SU-DHL-6 (cell line): ENCODE measurements around the gene DIAPH2.

Experiments
- H2AFZ ChIP-seq: fragments of 200-600 bp; sonication (generic); 2 replicates; pipeline ENCODE4 v1.6.1; 2014; ENCODE audit warnings: low read depth, mild to moderate bottlenecking, moderate library complexity, mixed read lengths, antibody characterized with exemption, low read length; ENCODE audit not compliant: severe bottlenecking
- H3F3A ChIP-seq: fragments of 200-600 bp; shearing (Covaris generic); 2 replicates; pipeline ENCODE4 v1.6.0; 2016; ENCODE audit warnings: antibody characterized with exemption, mild to moderate bottlenecking; ENCODE audit not compliant: insufficient read depth
- H3K27ac ChIP-seq: fragments of 200-600 bp; sonication (generic); 2 replicates; pipeline ENCODE4 v1.5.1; 2016; ENCODE audit warnings: low read depth, mild to moderate bottlenecking, low read length, moderate library complexity, mixed read lengths
- H3K27me3 ChIP-seq: fragments of 200-600 bp; sonication (generic), shearing (Covaris generic); 2 replicates; pipeline ENCODE4 v1.6.0; 2014; ENCODE audit warnings: mild to moderate bottlenecking, low read length
- H3K36me3 ChIP-seq: fragments of 200-600 bp; sonication (generic); 2 replicates; pipeline ENCODE4 v1.6.1; 2014; ENCODE audit warnings: mild to moderate bottlenecking, low read length, mixed read lengths
- H3K4me2 ChIP-seq: fragments of 300-600, 200-600 bp; shearing (Covaris generic), sonication (generic); 2 replicates; pipeline ENCODE4 v1.6.0; 2014; ENCODE audit warnings: low read length, low read depth, mild to moderate bottlenecking; ENCODE audit not compliant: poor library complexity, severe bottlenecking
- H3K4me3 ChIP-seq: fragments of 200-600 bp; sonication (generic); 2 replicates; pipeline ENCODE4 v1.5.1; 2014; ENCODE audit warnings: antibody characterized with exemption, low read length, mild to moderate bottlenecking, mixed read lengths; ENCODE audit not compliant: insufficient read depth, poor library complexity, severe bottlenecking
- H3K79me2 ChIP-seq: fragments of 200-600 bp; sonication (generic); 2 replicates; pipeline ENCODE4 v1.6.1; 2014; ENCODE audit warnings: mild to moderate bottlenecking, low read length, moderate library complexity; ENCODE audit not compliant: insufficient read depth
- H3K9ac ChIP-seq: fragments of 200-600 bp; sonication (generic); 2 replicates; pipeline ENCODE4 v1.7.0; 2014; ENCODE audit warnings: mild to moderate bottlenecking, low read length
- H3K9me2 ChIP-seq: fragments of 200-600 bp; sonication (generic); replicated peaks from 2 replicates; pipeline ENCODE4 v1.6.1; 2014; ENCODE audit warnings: low read length; ENCODE audit not compliant: insufficient read depth
- H3K9me3 ChIP-seq: fragments of 200-600 bp; sonication (generic); 2 replicates; pipeline ENCODE4 v1.6.1; 2014; ENCODE audit warnings: low read length, mixed read lengths; ENCODE audit not compliant: insufficient read depth
- H4K20me1 ChIP-seq: fragments of 200-600 bp; sonication (generic); 2 replicates; pipeline ENCODE4 v1.6.1; 2014; ENCODE audit warnings: low read depth, mild to moderate bottlenecking, antibody characterized with exemption, low read length, moderate library complexity, mixed read lengths
- EZH2phosphoT487 ChIP-seq: fragments of 200-600 bp; sonication (generic), shearing (Covaris generic); conservative IDR thresholded peaks from 2 replicates; pipeline ENCODE4 v1.6.1; 2018; ENCODE audit warnings: mild to moderate bottlenecking, antibody characterized with exemption, low read length, moderate library complexity, mixed read lengths
- TF ChIP-seq, protein P1 (sequence below): fragments of 200-600 bp; sonication (generic); IDR thresholded peaks from one replicate; pipeline ENCODE4 v1.5.1; 2017; ENCODE audit warnings: antibody characterized with exemption, mild to moderate bottlenecking, low read length, moderate library complexity; ENCODE audit not compliant: insufficient read depth, poor library complexity, severe bottlenecking

The DIAPH2 gene

DNA sequence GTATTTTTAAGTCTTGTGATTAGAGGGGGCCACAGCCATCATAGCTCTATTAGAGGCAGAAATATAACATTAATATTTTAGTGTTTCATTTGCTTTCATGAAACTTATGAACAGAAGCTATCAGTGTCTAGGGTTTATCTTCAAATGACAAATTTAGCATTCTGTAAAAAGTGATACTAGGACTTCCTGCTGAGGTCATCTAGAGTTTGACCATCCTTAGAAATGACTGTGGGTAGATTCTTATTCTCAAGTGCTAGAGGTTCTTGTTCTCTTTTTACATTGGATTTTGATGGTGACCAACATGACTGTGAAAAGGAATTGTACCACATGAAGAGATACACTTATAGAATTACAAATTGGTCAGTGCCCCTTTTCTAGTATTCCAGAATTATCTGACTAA is 767.6 kb downstream of the DIAPH2 start:
- Histone ChIP-seq H3K27ac (no peak overlapping the region), H3K9me2 (no peaks in the 10 kb centered on the region), H3K36me3 (no peaks in the 10 kb centered on the region), H4K20me1 (no peaks in the 10 kb centered on the region), H3K79me2 (no peaks in the 10 kb centered on the region), H3F3A (no peaks in the 10 kb centered on the region), H3K4me2 (no peak overlapping the region), H3K9ac (no peak overlapping the region), H2AFZ (no peak overlapping the region), H3K27me3 (no peaks in the 10 kb centered on the region), H3K9me3 (no peaks in the 10 kb centered on the region), H3K4me3 (no peak overlapping the region)
- no peak for TF ChIP-seq EZH2phosphoT487
- TF ChIP-seq, protein P1, sequence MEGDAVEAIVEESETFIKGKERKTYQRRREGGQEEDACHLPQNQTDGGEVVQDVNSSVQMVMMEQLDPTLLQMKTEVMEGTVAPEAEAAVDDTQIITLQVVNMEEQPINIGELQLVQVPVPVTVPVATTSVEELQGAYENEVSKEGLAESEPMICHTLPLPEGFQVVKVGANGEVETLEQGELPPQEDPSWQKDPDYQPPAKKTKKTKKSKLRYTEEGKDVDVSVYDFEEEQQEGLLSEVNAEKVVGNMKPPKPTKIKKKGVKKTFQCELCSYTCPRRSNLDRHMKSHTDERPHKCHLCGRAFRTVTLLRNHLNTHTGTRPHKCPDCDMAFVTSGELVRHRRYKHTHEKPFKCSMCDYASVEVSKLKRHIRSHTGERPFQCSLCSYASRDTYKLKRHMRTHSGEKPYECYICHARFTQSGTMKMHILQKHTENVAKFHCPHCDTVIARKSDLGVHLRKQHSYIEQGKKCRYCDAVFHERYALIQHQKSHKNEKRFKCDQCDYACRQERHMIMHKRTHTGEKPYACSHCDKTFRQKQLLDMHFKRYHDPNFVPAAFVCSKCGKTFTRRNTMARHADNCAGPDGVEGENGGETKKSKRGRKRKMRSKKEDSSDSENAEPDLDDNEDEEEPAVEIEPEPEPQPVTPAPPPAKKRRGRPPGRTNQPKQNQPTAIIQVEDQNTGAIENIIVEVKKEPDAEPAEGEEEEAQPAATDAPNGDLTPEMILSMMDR: no peak

DNA sequence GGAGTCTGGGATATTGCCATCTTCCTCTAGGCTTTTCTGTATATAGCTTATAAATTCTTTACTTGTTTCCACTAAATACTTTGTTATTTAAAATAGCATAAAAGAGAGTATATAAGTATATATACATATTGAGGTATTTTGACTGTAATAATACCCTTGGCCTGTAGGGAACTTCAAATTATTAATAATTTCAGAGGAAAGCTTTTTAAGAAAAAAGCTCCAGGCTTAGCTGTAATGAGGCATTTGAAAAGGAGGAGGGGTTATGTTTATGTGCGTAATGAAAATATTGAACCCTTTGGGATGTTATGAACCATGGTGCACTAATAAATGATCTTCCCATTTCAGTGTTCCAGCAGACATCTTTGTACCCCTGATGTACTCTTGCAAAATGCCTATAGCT is 777.1 kb downstream of the DIAPH2 start:
- Histone ChIP-seq H3K27me3 (no peaks in the 10 kb centered on the region), H2AFZ (no peak overlapping the region), H3K9ac (no peak overlapping the region), H3K36me3 (no peaks in the 10 kb centered on the region), H3K9me2 (no peaks in the 10 kb centered on the region), H4K20me1 (no peaks in the 10 kb centered on the region), H3K79me2 (no peaks in the 10 kb centered on the region), H3K4me3 (no peak overlapping the region), H3K27ac (no peak overlapping the region), H3K9me3 (no peaks in the 10 kb centered on the region), H3F3A (no peaks in the 10 kb centered on the region), H3K4me2 (no peak overlapping the region)
- TF ChIP-seq EZH2phosphoT487: no peak
- TF ChIP-seq, protein P1: no peak

DNA sequence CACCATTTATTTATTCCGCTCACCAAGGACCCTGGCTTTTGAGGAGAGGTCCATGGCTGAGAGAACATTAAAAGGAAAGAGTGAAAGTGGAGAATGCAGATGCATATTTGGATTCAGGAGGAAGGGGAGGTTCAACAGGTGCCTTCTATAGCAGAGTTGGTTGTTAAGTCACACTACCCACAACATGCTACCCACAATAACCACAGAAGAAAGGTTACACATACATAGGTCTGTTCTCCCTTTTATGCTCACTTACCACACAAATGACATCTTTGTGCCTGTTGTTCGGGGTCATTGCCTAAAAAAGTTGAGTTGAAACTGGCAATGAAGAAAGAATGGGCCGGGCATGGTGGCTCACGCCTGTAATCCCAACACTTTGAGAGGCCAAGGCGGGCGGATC is 786.4 kb downstream of the DIAPH2 start:
- no peak overlapping the region for H3K4me3 ChIP-seq
- H3K4me2 ChIP-seq: no peak overlapping the region
- H3K27me3 ChIP-seq: no peaks in the 10 kb centered on the region
- no peak overlapping the region for H3K27ac ChIP-seq
- H3K79me2 ChIP-seq: no peaks in the 10 kb centered on the region
- TF ChIP-seq EZH2phosphoT487: no peak
- TF ChIP-seq, protein P1: no peak
- H3K9me2 ChIP-seq: no peaks in the 10 kb centered on the region
- H3F3A ChIP-seq: no peaks in the 10 kb centered on the region
- no peaks in the 10 kb centered on the region for H3K36me3 ChIP-seq
- H3K9ac ChIP-seq: no peak overlapping the region
- H2AFZ ChIP-seq: no peak overlapping the region
- no peaks in the 10 kb centered on the region for H3K9me3 ChIP-seq
- no peaks in the 10 kb centered on the region for H4K20me1 ChIP-seq

DNA sequence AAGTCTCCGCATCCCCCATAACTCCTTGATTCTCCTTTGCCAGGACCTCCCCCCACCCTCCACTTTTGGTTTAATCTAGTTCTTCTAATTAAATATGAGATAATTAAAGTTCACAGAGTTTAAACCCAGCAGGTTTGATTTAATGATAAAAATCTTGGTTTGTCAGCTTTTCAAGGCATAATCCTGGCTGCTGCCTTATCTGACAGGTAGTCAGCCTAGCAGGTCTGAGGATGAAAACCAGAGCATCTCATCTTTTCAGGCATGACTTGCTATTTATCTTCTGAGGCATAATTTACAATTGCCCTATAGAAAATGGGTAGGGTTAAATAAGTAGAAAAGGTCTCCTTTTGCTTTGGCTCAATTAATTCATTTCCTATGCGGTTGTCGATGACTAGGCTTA is 790.3 kb downstream of the DIAPH2 start:
- Histone ChIP-seq H3K9ac (no peak overlapping the region), H3K27ac (no peak overlapping the region), H3K9me2 (no peaks in the 10 kb centered on the region), H2AFZ (no peak overlapping the region), H4K20me1 (no peaks in the 10 kb centered on the region), H3F3A (no peaks in the 10 kb centered on the region), H3K36me3 (no peaks in the 10 kb centered on the region), H3K79me2 (no peaks in the 10 kb centered on the region), H3K9me3 (no peaks in the 10 kb centered on the region), H3K4me2 (no peak overlapping the region), H3K27me3 (no peaks in the 10 kb centered on the region), H3K4me3 (no peak overlapping the region)
- no peak for TF ChIP-seq EZH2phosphoT487
